ENCODE data around the gene VPS13D. TPM values are rescaled to one million over a fixed set of nuclear protein-coding genes. Genes with fewer than 3 reads are reported as not detected.

The VPS13D gene
- total RNA-seq, 1 experiment from 2014 or later, result 31.6 TPM

DNA sequence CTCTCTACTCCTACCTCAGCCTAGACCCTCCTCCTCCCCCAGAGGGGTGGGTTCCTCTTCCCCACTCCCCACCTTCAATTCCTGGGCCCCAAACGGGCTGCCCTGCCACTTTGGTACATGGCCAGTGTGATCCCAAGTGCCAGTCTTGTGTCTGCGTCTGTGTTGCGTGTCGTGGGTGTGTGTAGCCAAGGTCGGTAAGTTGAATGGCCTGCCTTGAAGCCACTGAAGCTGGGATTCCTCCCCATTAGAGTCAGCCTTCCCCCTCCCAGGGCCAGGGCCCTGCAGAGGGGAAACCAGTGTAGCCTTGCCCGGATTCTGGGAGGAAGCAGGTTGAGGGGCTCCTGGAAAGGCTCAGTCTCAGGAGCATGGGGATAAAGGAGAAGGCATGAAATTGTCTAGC, 21.6 kb upstream of the VPS13D start:
- Histone ChIP-seq H3K4me1 (ENCODE audit: control insufficient read depth in 1 of 2, insufficient read depth in 2 of 2, low read length in 2 of 2) (peaks cover 6 to 9% of the 10 kb centered on the region in 2 experiments; a peak in 3 of 4 replicates), H3K4me3 (replicated peaks in 1 of 2; ENCODE audit: low read depth in 1 of 2, low read length in 2 of 2) (no peak overlapping the region), H3K36me3 (ENCODE audit: control insufficient read depth in 1 of 2, insufficient read depth in 2 of 2, low read length in 2 of 2) (no peaks in the 10 kb centered on the region), H4K20me1 (ENCODE audit: insufficient read depth) (no peaks in the 10 kb centered on the region), H3K9ac (ENCODE audit: low read length) (no peak overlapping the region), H3K27me3 (ENCODE audit: insufficient read depth, low read length) (no peaks in the 10 kb centered on the region), H3K4me2 (ENCODE audit: low read length) (no peak overlapping the region), H2AFZ (ENCODE audit: low read depth, low read length, poor library complexity, severe bottlenecking) (no peak overlapping the region), H3K9me2 (ENCODE audit: insufficient read depth) (no peaks in the 10 kb centered on the region), H3K27ac (ENCODE audit: low read depth, low read length) (no peak overlapping the region), H3K9me3 (ENCODE audit: control insufficient read depth in 1 of 2, insufficient read depth in 1 of 2, low read depth in 1 of 2, low read length in 2 of 2) (no peaks in the 10 kb centered on the region), H3K79me2 (ENCODE audit: insufficient read depth, low read length) (no peaks in the 10 kb centered on the region)
- ChIA-PET POLR2A (no interaction called here), CTCF (interaction anchor here (4.0 kb wide), 1 partner anchor 82 kb away, joined by 63 read pairs; no protein-coding TSS in a partner anchor), RAD21 (ENCODE audit: low non-redundant PET in 1 of 2, low total read pairs in 2 of 2, uncharacterized antibody in 2 of 2, unreplicated experiment in 2 of 2) (interaction anchor here in 1 of 2 experiments (3.3 kb wide), 1 partner anchor 83 kb away, joined by 15 read pairs; no protein-coding TSS in a partner anchor)
- ATAC-seq, result no peak
- BruUV-seq (replicated peaks), result no TSS peak
- intact Hi-C loops (cut with micrococcal nuclease), result loop anchor here (10.0 kb wide), 1 partner anchor 373 kb away; no protein-coding TSS in a partner anchor
- TF ChIP-seq, protein P1, sequence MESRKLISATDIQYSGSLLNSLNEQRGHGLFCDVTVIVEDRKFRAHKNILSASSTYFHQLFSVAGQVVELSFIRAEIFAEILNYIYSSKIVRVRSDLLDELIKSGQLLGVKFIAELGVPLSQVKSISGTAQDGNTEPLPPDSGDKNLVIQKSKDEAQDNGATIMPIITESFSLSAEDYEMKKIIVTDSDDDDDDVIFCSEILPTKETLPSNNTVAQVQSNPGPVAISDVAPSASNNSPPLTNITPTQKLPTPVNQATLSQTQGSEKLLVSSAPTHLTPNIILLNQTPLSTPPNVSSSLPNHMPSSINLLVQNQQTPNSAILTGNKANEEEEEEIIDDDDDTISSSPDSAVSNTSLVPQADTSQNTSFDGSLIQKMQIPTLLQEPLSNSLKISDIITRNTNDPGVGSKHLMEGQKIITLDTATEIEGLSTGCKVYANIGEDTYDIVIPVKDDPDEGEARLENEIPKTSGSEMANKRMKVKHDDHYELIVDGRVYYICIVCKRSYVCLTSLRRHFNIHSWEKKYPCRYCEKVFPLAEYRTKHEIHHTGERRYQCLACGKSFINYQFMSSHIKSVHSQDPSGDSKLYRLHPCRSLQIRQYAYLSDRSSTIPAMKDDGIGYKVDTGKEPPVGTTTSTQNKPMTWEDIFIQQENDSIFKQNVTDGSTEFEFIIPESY (IDR thresholded peaks at IDR 0.05; ENCODE audit: extremely low read depth, insufficient replicate concordance, low read length), result no peak
- TF ChIP-seq RAD21 (IDR thresholded peaks at IDR 0.05; ENCODE audit: low read depth) (no peak), EZH2phosphoT487 (IDR thresholded peaks at IDR 0.05; ENCODE audit: borderline replicate concordance) (no peak)
- no peak for DNase-seq (ENCODE audit: low read depth, low spot score)

DNA sequence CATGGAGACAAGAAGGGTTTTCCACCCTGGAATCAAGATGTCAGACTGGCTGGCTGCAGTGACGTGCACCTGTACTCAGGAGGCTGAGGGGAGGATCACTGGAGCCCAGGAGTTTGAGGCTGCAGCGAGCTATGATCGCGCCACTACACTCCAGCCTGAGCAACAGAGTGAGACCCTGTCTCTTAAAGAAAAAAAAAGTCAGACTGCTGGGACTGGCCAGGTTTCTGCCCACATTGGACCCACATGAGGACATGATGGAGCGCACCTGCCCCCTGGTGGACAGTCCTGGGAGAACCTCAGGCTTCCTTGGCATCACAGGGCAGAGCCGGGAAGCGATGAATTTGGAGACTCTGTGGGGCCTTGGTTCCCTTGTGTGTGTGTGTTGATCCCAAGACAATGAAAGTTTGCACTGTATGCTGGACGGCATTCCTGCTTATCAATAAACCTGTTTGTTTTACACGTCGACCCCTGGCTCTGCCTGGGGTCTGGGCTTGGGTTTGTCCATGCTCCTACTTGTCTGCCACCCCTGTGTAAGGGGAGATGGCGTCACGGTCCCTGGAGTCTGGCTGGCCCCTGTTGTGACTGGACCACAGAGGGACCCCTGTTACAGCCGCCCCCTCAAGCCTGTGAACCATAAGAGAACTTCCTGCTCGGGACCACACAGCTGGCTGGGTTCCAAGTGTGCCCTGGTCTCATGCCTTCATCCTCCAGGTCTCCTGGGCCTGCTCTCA, 20.9 kb upstream of the VPS13D start:
- POLR2A ChIA-PET, result no interaction called here
- Histone ChIP-seq H3K27me3 (ENCODE audit: insufficient read depth, low read length) (no peaks in the 10 kb centered on the region), H3K4me2 (ENCODE audit: low read length) (no peak overlapping the region), H4K20me1 (ENCODE audit: insufficient read depth) (no peaks in the 10 kb centered on the region), H3K4me1 (ENCODE audit: control insufficient read depth in 1 of 2, insufficient read depth in 2 of 2, low read length in 2 of 2) (peaks cover 6 to 9% of the 10 kb centered on the region in 2 experiments; a peak in 3 of 4 replicates), H3K27ac (ENCODE audit: low read depth, low read length) (no peak overlapping the region), H2AFZ (ENCODE audit: low read depth, low read length, poor library complexity, severe bottlenecking) (peak overlapping the region; percentile 85), H3K9me2 (ENCODE audit: insufficient read depth) (no peaks in the 10 kb centered on the region), H3K79me2 (ENCODE audit: insufficient read depth, low read length) (no peaks in the 10 kb centered on the region), H3K4me3 (replicated peaks in 1 of 2; ENCODE audit: low read depth in 1 of 2, low read length in 2 of 2) (no peak overlapping the region), H3K36me3 (ENCODE audit: control insufficient read depth in 1 of 2, insufficient read depth in 2 of 2, low read length in 2 of 2) (no peaks in the 10 kb centered on the region), H3K9ac (ENCODE audit: low read length) (no peak overlapping the region), H3K9me3 (ENCODE audit: control insufficient read depth in 1 of 2, insufficient read depth in 1 of 2, low read depth in 1 of 2, low read length in 2 of 2) (no peaks in the 10 kb centered on the region)
- intact Hi-C loops (cut with micrococcal nuclease), result loop anchor here (1.0 to 10.0 kb wide), 2 partner anchors 85 to 374 kb away; no protein-coding TSS in a partner anchor
- DNase-seq (ENCODE audit: low read depth, low spot score), result peak; percentile 68
- no TSS peak for BruUV-seq (replicated peaks)
- TF ChIP-seq RAD21 (IDR thresholded peaks at IDR 0.05; ENCODE audit: low read depth) (peak; percentile 99), SIN3A (IDR thresholded peaks at IDR 0.05; ENCODE audit: low read depth) (no peak), CTCF (IDR thresholded peaks at IDR 0.05 in 2 of 3, conservative IDR thresholded peaks at IDR 0.05 in 1 of 3; ENCODE audit: borderline replicate concordance in 1 of 3, insufficient read depth in 1 of 3, low read depth in 2 of 3, low read length in 2 of 3) (peak; percentile 81 to 97 (median 91))
- CTCF ChIA-PET, result interaction anchor here (4.0 kb wide), 1 partner anchor 83 kb away, joined by 63 read pairs; no protein-coding TSS in a partner anchor
- RAD21 ChIA-PET (ENCODE audit: low non-redundant PET in 1 of 2, low total read pairs in 2 of 2, uncharacterized antibody in 2 of 2, unreplicated experiment in 2 of 2), result interaction anchor here (2.7 to 3.3 kb wide), 2 partner anchors 84 kb away, joined by 14 to 15 read pairs; no protein-coding TSS in a partner anchor
- peak; percentile 95 for ATAC-seq

All from HCT116 (cell line).